MM.1S (cell line): ENCODE results near the gene KDM7A.

Experiments used
- DNase-seq: peaks from one replicate; pipeline ENCODE4 v3.0.0-alpha.2; 2015
- H2AFZ ChIP-seq: fragments of 300-600 bp; sonication (generic); 2 replicates; pipeline ENCODE4 v1.6.0; 2016; ENCODE audit warnings: antibody characterized with exemption, low read length
- H3F3A ChIP-seq: fragments of 300-600 bp; sonication (generic); 2 replicates; pipeline ENCODE4 v1.6.1; 2016; ENCODE audit warnings: mild to moderate bottlenecking, antibody characterized with exemption, low read length, moderate library complexity, mixed read lengths; ENCODE audit not compliant: insufficient read depth
- H3K27ac ChIP-seq: fragments of 300-600 bp; sonication (generic); 2 replicates; pipeline ENCODE4 v1.5.1; 2016; ENCODE audit warnings: mild to moderate bottlenecking, low read length
- H3K27me3 ChIP-seq: fragments of 300-600 bp; sonication (generic); replicated peaks from 2 replicates; pipeline ENCODE4 v1.6.0; 2016; ENCODE audit warnings: low read length; ENCODE audit not compliant: insufficient read depth
- H3K36me3 ChIP-seq: fragments of 300-600 bp; sonication (generic); replicated peaks from 2 replicates; pipeline ENCODE4 v1.6.1; 2016; ENCODE audit warnings: mild to moderate bottlenecking, low read length, mixed read lengths; ENCODE audit not compliant: insufficient read depth
- H3K4me1 ChIP-seq: fragments of 300-600 bp; sonication (generic); 2 replicates; pipeline ENCODE4 v1.6.1; 2016; ENCODE audit warnings: low read length, mixed read lengths
- H3K4me2 ChIP-seq: fragments of 300-600 bp; sonication (generic); 2 replicates; pipeline ENCODE4 v1.6.0; 2016; ENCODE audit warnings: low read depth, low read length
- H3K4me3 ChIP-seq: fragments of 300-600 bp; sonication (generic); 2 replicates; pipeline ENCODE4 v1.5.1; 2016; ENCODE audit warnings: low read length, mixed read lengths
- H3K79me2 ChIP-seq: fragments of 300-600 bp; sonication (generic); 2 replicates; pipeline ENCODE4 v1.6.1; 2016; ENCODE audit warnings: mixed run types, low read length, mixed read lengths
- H3K9ac ChIP-seq: fragments of 300-600 bp; sonication (generic); 2 replicates; pipeline ENCODE4 v1.6.1; 2016; ENCODE audit warnings: low read length, mixed read lengths
- H3K9me2 ChIP-seq: fragments of 300-600 bp; sonication (generic); replicated peaks from 2 replicates; pipeline ENCODE4 v1.6.1; 2016; ENCODE audit warnings: mild to moderate bottlenecking, low read length, mixed read lengths; ENCODE audit not compliant: insufficient read depth
- H3K9me3 ChIP-seq: fragments of 300-600 bp; sonication (generic); replicated peaks from 2 replicates; pipeline ENCODE4 v1.6.1; 2016; ENCODE audit warnings: mild to moderate bottlenecking, low read length, mixed read lengths; ENCODE audit not compliant: insufficient read depth
- H4K20me1 ChIP-seq: fragments of 300-600 bp; sonication (generic); 2 replicates; pipeline ENCODE4 v1.6.1; 2016; ENCODE audit warnings: mild to moderate bottlenecking, low read length, moderate library complexity, mixed read lengths; ENCODE audit not compliant: insufficient read depth
- CTCF ChIP-seq: fragments of 300-600 bp; sonication (generic); IDR thresholded peaks from 2 replicates; pipeline ENCODE4 v1.5.1; 2016; ENCODE audit warnings: antibody characterized with exemption, low read length, mixed read lengths
- EZH2 ChIP-seq: fragments of 300-600 bp; sonication (generic); optimal IDR thresholded peaks from 2 replicates; pipeline ENCODE3; 2017; ENCODE audit warnings: low read depth, mild to moderate bottlenecking, antibody characterized with exemption, low read length, mixed read lengths
- EZH2phosphoT487 ChIP-seq: fragments of 300-600 bp; sonication (generic); IDR thresholded peaks from 2 replicates; pipeline ENCODE4 v1.6.1; 2018; ENCODE audit warnings: antibody characterized with exemption, low read length

Gene KDM7A

GRCh38 chr7:140161047-140161446, 15.7 kb downstream of the KDM7A start:
- no peak for DNase-seq
- H3K4me1 ChIP-seq, result peaks cover 8% of the 10 kb centered on the region; the same call in 1 of the 2 replicates
- H4K20me1 ChIP-seq, result 0 out of 2 replicates have a peak, but pooled peaks cover 3% of the 10 kb centered on the region
- no peak overlapping the region for H3K4me2 ChIP-seq
- H3K27ac ChIP-seq, result no peak overlapping the region
- no peak overlapping the region for H3K9ac ChIP-seq
- no peak for TF ChIP-seq CTCF
- no peak for TF ChIP-seq EZH2
- TF ChIP-seq EZH2phosphoT487, result no peak
- no peak overlapping the region for H3K4me3 ChIP-seq
- no peaks in the 10 kb centered on the region for H3K27me3 ChIP-seq
- H2AFZ ChIP-seq, result no peak overlapping the region
- H3F3A ChIP-seq, result no peaks in the 10 kb centered on the region
- no peaks in the 10 kb centered on the region for H3K9me3 ChIP-seq
- H3K9me2 ChIP-seq, result no peaks in the 10 kb centered on the region
- H3K79me2 ChIP-seq, result no peaks in the 10 kb centered on the region
- no peaks in the 10 kb centered on the region for H3K36me3 ChIP-seq

- no peaks in the 10 kb centered on the region for H3K9me2 ChIP-seq
- no peak overlapping the region for H3K9ac ChIP-seq
- no peaks in the 10 kb centered on the region for H3F3A ChIP-seq
- no peak overlapping the region for H2AFZ ChIP-seq
- no peak overlapping the region for H3K4me3 ChIP-seq
- no peaks in the 10 kb centered on the region for H3K9me3 ChIP-seq
- DNase-seq, result no peak
- TF ChIP-seq CTCF (no peak), EZH2phosphoT487 (no peak), EZH2 (no peak)
- H3K4me2 ChIP-seq, result no peak overlapping the region
- H3K36me3 ChIP-seq, result no peaks in the 10 kb centered on the region
- H3K4me1 ChIP-seq, result peaks cover 4% of the 10 kb centered on the region; the same call in 1 of the 2 replicates
- no peaks in the 10 kb centered on the region for H3K79me2 ChIP-seq
- no peaks in the 10 kb centered on the region for H3K27me3 ChIP-seq
- H3K27ac ChIP-seq, result no peak overlapping the region
- H4K20me1 ChIP-seq, result 0 out of 2 replicates have a peak, but pooled peaks cover 3% of the 10 kb centered on the region
Observed at GRCh38 chr7:140160308-140160707, 16.5 kb downstream of the KDM7A start.

GRCh38 chr7:140159497-140159896, 17.3 kb downstream of the KDM7A start:
- Histone ChIP-seq H3K9me3 (no peaks in the 10 kb centered on the region), H3K27me3 (no peaks in the 10 kb centered on the region), H3K4me2 (no peak overlapping the region), H3K36me3 (no peaks in the 10 kb centered on the region), H3K79me2 (no peaks in the 10 kb centered on the region), H3K9ac (no peak overlapping the region), H3K4me3 (no peak overlapping the region), H4K20me1 (0 out of 2 replicates have a peak, but pooled peaks cover 3% of the 10 kb centered on the region), H3F3A (no peaks in the 10 kb centered on the region), H3K4me1 (no peaks in the 10 kb centered on the region), H2AFZ (no peak overlapping the region), H3K27ac (no peak overlapping the region), H3K9me2 (no peaks in the 10 kb centered on the region)
- TF ChIP-seq EZH2 (no peak), EZH2phosphoT487 (no peak), CTCF (no peak)
- DNase-seq, result no peak
